Activated B cell treated with CpG ODN at 0.5 μM for 24 hours (primary cell): Measurements from ENCODE around the gene NASP. TPM values are rescaled to one million over a fixed set of nuclear protein-coding genes. Genes with fewer than 3 reads are reported as not detected.

Experiments used
- ATAC-seq: fragments of 200-7000 bp; cut with Tn5 transposase; one replicate; pipeline ENCODE4 v1.10.0; 2021; ENCODE audit warnings: low read depth, mild to moderate bottlenecking, moderate library complexity
- CTCF ChIA-PET: fragments of 350-600 bp; sonication (Branson Sonifier 250); formaldehyde crosslinking; loops from one replicate; lab custom pipeline; 2021; ENCODE audit warnings: antibody characterized with exemption; lab: Charles Lee
- POLR2A ChIA-PET: fragments of 350-600 bp; sonication (Branson Sonifier 250); formaldehyde crosslinking; loops from one replicate; lab custom pipeline; 2021; ENCODE audit warnings: antibody characterized with exemption; lab: Charles Lee
- DNase-seq: peaks from one replicate; pipeline ENCODE4 v3.0.0; 2022
- H3K27ac Mint-ChIP-seq: one replicate; pipeline ENCODE4 v1.8.0; 2020; ENCODE audit warnings: mixed read lengths
- H3K27me3 Mint-ChIP-seq: one replicate; pipeline ENCODE4 v1.8.0; 2021; ENCODE audit warnings: mixed read lengths
- H3K36me3 Mint-ChIP-seq: one replicate; pipeline ENCODE4 v1.8.0; 2021; ENCODE audit warnings: low read depth, mixed read lengths
- H3K4me1 Mint-ChIP-seq: one replicate; pipeline ENCODE4 v1.8.0; 2021; ENCODE audit warnings: mixed read lengths
- H3K4me3 Mint-ChIP-seq: one replicate; pipeline ENCODE4 v1.8.0; 2020; ENCODE audit warnings: mild to moderate bottlenecking, mixed read lengths
- H3K9me3 Mint-ChIP-seq: one replicate; pipeline ENCODE4 v1.8.0; 2020; ENCODE audit warnings: mixed read lengths
- intact Hi-C: fragments of 100-400 bp; cut with micrococcal nuclease; formaldehyde crosslinking; loops from one replicate; pipeline ENCODE4 v1.15.1; 2024
- total RNA-seq: library from RNA; stranded (reverse); gene quantifications from 2 replicates; pipeline ENCODE4 v1.2.3, GENCODE V29; 2022
- TF ChIP-seq, protein P1 (sequence below): fragments of 200-600 bp; IDR thresholded peaks from one replicate; pipeline ENCODE4 v1.8.0; 2022; ENCODE audit warnings: antibody characterized with exemption, mild to moderate bottlenecking

The NASP gene
- total RNA-seq, 1 donor from 2014 or later: 204 TPM

- Mint-ChIP-seq H3K27ac (no peak overlapping the region), H3K36me3 (peaks cover 59% of the 10 kb centered on the region), H3K4me1 (no peaks in the 10 kb centered on the region), H3K9me3 (no peaks in the 10 kb centered on the region), H3K4me3 (no peak overlapping the region), H3K27me3 (no peaks in the 10 kb centered on the region)
- TF ChIP-seq, protein P1, sequence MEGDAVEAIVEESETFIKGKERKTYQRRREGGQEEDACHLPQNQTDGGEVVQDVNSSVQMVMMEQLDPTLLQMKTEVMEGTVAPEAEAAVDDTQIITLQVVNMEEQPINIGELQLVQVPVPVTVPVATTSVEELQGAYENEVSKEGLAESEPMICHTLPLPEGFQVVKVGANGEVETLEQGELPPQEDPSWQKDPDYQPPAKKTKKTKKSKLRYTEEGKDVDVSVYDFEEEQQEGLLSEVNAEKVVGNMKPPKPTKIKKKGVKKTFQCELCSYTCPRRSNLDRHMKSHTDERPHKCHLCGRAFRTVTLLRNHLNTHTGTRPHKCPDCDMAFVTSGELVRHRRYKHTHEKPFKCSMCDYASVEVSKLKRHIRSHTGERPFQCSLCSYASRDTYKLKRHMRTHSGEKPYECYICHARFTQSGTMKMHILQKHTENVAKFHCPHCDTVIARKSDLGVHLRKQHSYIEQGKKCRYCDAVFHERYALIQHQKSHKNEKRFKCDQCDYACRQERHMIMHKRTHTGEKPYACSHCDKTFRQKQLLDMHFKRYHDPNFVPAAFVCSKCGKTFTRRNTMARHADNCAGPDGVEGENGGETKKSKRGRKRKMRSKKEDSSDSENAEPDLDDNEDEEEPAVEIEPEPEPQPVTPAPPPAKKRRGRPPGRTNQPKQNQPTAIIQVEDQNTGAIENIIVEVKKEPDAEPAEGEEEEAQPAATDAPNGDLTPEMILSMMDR: no peak
- ATAC-seq: no peak
- ChIA-PET POLR2A (interaction anchor here (0.7 to 3.0 kb wide), 9 partner anchors 9 to 837 kb away, joined by 3 to 33 read pairs (median 6); partner anchors contain the start of genes AKR1A1, CCDC163, MMACHC and NASP), CTCF (interaction anchor here (1.1 to 7.4 kb wide), 11 partner anchors 11 to 208 kb away, joined by 3 to 186 read pairs (median 23); partner anchors contain the start of genes AKR1A1, PRDX1 and TESK2)
- intact Hi-C loops: no loop called here
- no peak for DNase-seq
Measured at GRCh38 chr1:45568421-45568820, 15.4 kb upstream of the NASP start.

GRCh38 chr1:45569571-45569961 lies 14.3 kb upstream of the NASP start:
- POLR2A ChIA-PET: interaction anchor here (1.1 to 3.0 kb wide), 7 partner anchors 10 to 57 kb away, joined by 5 to 33 read pairs (median 7); partner anchors contain the start of genes AKR1A1, NASP and PRDX1
- no peak for DNase-seq
- Mint-ChIP-seq H3K36me3 (peaks cover 49% of the 10 kb centered on the region), H3K27ac (peak overlapping the region; percentile 11), H3K4me3 (no peak overlapping the region), H3K9me3 (no peaks in the 10 kb centered on the region), H3K27me3 (no peaks in the 10 kb centered on the region), H3K4me1 (no peaks in the 10 kb centered on the region)
- intact Hi-C loops: no loop called here
- no peak for ATAC-seq
- TF ChIP-seq, protein P1: no peak
- CTCF ChIA-PET: interaction anchor here (0.6 to 7.4 kb wide), 17 partner anchors 8 to 229 kb away, joined by 3 to 186 read pairs (median 8); partner anchors contain the start of genes AKR1A1, PRDX1 and TESK2

GRCh38 chr1:45569962-45570581 lies 13.8 kb upstream of the NASP start:
- peak; percentile 48 for DNase-seq
- peaks cover 49% of the 10 kb centered on the region for H3K36me3 Mint-ChIP-seq
- TF ChIP-seq, protein P1: peak; percentile 17
- H3K4me1 Mint-ChIP-seq: no peaks in the 10 kb centered on the region
- intact Hi-C loops: loop anchor here (1.0 to 2.0 kb wide), 6 partner anchors 15 to 556 kb away; partner anchors contain the start of genes NASP and PRDX1
- peak; percentile 98 for ATAC-seq
- ChIA-PET CTCF (interaction anchor here (0.6 to 7.4 kb wide), 20 partner anchors 9 to 229 kb away, joined by 3 to 186 read pairs (median 8); partner anchors contain the start of genes AKR1A1, PRDX1 and TESK2), POLR2A (interaction anchor here (1.0 to 3.0 kb wide), 7 partner anchors 13 to 58 kb away, joined by 5 to 33 read pairs (median 8); partner anchors contain the start of genes AKR1A1, NASP and PRDX1)
- no peak overlapping the region for H3K27ac Mint-ChIP-seq
- no peaks in the 10 kb centered on the region for H3K9me3 Mint-ChIP-seq
- no peaks in the 10 kb centered on the region for H3K27me3 Mint-ChIP-seq
- H3K4me3 Mint-ChIP-seq: no peak overlapping the region

- Mint-ChIP-seq H3K27me3 (no peaks in the 10 kb centered on the region), H3K36me3 (peaks cover 49% of the 10 kb centered on the region), H3K4me1 (no peaks in the 10 kb centered on the region), H3K4me3 (no peak overlapping the region), H3K9me3 (no peaks in the 10 kb centered on the region), H3K27ac (peak overlapping the region; percentile 69)
- POLR2A ChIA-PET: interaction anchor here (0.6 to 3.0 kb wide), 5 partner anchors 13 to 58 kb away, joined by 8 to 33 read pairs (median 10); partner anchors contain the start of genes AKR1A1, NASP and PRDX1
- CTCF ChIA-PET: interaction anchor here (1.0 to 7.4 kb wide), 16 partner anchors 9 to 210 kb away, joined by 3 to 186 read pairs (median 9); partner anchors contain the start of genes AKR1A1, PRDX1 and TESK2
- ATAC-seq (no peak), DNase-seq (no peak)
- TF ChIP-seq, protein P1: no peak
- intact Hi-C loops: loop anchor here (1.0 to 2.0 kb wide), 6 partner anchors 14 to 556 kb away; partner anchors contain the start of genes NASP and PRDX1
Measured at GRCh38 chr1:45570631-45571030, 13.2 kb upstream of the NASP start.
